ENCODE data around the gene ATP5ME.
"Not testable (repeated sequence)": the region's sequence is repeated elsewhere in the genome, so short reads cannot be mapped to it uniquely, and the experiment has no call there.

ATP5ME gene

DNA sequence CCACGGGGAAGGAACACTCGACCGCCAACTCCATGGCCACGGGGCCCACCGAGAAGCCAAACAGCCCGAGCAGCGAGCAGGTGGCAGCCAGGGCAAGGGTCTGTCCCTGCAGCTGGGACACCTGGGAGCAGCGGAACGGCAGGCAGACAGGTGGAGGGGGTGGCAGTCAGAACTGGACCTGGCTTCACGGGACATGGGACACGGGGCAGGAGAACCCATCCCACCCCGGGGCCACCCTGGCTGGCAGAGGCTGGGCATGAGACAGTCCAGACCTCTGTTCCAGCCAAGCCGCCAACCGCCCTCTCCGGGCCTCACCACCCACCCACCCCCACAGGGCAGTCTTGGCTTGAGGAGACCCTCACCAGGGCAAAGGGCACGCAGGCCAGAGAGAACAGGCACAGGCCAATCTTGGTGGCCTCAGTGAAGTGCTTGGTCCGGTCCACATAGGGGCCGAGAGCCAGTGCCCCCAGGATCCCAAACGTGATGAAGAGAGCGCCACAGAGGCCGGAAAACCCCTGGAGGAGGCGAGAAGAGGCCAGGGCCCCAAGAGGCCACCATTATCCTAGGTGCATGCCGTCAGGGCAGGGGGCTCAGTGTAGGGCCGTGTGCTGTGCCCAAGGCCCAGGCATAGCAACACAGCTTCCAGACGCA is 9.3 kb upstream of the ATP5ME start:
- ATAC-seq, result no peak

DNA sequence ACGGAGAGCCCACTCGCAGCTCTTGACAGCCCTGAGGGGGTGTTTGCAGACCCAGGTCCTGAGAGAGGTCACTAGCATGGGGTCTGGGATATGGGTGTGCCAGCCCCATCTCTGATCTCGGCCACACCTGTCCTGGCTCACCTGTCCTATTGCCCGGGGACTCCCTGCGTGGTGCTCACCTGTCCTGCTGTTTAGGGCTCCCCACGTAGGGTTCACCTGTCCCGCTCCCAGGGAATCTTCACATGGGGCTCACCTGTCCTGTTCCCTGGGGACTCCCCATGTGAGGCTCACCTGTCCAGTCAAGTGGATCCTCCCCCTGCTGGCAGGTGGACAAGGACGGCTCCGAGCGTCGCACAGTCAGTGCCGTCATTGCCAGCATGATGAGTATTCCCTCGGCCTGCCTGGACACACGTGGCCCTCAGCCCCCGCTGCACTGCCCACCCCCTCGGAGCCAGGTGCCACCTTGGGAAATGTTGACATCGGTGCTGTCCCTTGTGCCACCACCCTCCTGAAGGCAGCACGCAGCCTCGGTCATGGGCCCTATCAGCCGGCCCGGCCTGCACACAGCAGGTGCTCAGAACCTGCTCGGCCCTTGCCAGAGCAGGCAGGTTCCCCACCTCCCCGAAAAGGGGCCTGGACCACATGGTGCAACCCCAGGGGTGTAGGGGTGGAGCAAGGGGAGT is 8.6 kb upstream of the ATP5ME start:
- no peak for ATAC-seq

DNA sequence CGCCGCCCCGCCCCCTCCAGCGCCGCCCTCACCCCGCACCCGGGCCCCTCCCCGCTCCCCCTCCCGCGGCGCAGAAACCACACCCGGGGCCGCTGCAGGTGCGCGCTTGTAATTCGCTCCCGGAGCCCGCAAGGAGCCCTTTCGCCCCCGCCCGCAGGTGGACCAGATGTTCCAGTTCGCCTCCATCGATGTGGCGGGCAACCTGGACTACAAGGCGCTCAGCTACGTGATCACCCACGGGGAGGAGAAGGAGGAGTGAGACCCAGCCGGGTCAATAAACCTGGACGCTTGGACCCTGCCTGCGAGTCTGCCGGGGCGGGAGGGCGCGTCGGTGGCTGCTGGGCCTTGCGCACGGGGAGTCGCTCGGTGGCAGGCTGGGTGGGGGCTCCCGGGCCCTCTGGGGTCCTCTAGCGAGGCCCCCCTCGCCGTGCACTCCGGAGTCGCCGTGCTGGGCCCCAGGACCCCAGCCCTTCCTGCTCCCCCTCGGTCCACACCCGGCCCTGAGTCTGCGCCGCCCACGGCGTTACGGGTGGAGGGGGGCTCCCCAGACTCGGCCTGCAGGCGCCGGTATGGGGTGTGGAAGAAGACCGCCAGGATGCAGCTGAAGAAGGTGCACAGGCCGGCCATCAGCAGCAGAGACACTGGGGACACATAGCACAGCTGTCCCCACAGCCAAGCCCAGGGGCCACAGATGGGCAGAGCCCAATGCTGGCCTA is 7.8 kb upstream of the ATP5ME start:
- no peak for ATAC-seq

DNA sequence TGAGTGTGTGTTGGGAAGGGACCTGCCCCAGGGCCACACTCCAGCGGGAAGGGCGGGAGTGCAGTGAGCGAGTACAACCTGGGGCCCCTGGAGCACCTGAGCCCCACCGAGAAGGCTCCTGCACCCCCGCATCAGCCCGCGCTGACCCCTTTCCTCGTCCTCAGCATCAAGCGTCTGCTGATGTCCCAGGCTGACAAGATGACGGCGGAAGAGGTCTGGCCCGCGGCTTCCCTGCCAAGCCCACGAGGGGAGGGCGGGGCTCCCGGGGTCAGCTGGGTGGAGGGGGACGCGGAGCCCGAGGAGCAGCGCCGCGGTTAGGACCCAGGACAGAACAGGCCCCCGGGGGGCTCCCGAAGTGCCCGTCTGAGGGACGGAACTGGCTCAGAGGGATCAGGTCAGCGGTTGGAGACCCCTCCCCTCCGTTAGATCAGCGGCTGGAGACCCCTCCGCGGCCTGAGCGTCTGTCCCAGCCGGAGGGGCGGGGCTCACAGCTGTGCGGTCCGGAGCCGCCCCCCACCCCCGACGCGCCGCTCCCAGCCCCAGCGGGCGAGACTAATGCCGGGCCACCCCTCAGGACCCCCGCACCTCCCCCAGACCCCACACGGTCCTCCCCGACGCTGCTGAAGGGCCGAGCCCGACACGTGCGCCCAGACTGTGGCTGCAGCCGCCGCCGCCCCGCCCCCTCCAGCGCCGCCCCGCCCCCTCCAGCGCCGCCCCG is 7.0 kb upstream of the ATP5ME start:
- ATAC-seq, result peak; percentile 54 to 57

DNA sequence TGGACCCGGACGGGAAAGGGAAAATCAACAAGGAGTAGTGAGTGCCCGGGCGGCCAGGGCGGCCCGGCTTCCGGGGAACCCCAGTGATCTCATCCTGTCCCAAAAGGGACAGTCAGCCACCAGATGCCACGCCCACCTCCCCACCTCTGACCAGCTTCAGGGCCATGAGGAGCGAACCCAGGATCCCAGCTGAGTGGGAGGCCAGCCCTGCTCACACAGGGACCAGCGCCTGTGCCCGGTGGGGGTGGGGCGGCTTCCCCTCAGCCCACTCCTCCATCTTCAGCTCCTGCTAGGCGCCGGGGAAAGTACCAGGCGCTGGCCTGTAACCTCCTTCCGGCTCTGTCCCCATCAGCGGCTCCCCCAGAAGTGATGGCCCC is 6.5 kb upstream of the ATP5ME start:
- peak in 1 of 2 donors; percentile 8 for ATAC-seq

DNA sequence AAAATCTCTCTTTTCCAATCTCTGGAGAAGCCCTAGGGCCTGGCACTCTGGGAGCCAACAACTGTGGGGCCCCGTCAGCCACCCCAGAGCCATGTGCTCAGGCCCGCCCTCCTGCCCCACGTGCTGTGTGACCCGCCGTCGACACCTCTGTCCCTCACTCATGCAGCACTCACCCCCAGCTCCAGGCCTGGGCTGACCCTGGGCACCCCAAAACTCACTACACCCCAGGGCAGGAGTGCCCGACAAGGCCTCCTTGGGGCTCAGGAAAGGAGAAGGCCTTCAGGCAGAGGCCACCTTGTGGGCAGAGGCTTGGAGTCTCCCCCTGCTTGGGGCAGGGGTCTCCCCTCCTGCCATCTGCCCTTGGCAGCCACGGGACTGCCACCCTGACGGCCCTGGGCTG is 6.0 kb upstream of the ATP5ME start:
- ATAC-seq, result no peak

DNA sequence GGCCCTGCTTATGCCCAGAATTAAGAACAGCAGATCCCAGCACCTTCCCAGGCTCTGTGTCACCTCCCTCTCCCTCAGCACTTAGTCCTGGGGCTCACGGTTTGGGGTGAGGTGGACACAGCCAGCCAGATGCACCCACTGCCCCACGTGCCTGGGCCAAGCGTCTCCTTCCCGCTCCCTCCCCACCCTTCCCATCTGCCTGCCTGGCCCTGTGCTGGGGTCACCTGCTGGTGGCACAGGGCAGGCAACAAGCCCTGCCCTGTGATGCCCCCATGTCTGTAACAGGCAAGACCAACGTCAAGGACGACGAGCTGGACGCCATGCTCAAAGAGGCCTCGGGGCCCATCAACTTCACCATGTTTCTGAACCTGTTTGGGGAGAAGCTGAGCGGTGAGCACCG is 5.6 kb upstream of the ATP5ME start:
- no peak for ATAC-seq

DNA sequence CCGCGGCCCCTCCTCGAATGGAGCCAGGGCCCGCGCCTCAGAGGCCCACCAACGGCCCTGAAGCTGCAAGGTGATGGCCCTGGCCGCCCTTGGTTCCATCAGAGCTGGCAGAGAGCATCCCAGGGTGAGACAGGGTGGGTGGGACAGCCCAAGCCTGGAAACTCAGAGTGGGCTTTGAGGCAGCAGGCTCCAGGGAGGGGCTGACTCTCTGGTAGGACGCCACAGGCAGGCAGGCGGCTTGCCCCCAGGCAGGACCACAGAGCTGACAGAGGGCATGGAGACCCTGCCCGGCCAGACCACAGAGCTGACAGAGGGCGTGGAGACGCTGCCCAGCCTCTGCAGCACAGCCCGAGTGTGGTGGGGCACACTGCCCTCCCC is 5.0 kb upstream of the ATP5ME start:
- ATAC-seq, result no peak

DNA sequence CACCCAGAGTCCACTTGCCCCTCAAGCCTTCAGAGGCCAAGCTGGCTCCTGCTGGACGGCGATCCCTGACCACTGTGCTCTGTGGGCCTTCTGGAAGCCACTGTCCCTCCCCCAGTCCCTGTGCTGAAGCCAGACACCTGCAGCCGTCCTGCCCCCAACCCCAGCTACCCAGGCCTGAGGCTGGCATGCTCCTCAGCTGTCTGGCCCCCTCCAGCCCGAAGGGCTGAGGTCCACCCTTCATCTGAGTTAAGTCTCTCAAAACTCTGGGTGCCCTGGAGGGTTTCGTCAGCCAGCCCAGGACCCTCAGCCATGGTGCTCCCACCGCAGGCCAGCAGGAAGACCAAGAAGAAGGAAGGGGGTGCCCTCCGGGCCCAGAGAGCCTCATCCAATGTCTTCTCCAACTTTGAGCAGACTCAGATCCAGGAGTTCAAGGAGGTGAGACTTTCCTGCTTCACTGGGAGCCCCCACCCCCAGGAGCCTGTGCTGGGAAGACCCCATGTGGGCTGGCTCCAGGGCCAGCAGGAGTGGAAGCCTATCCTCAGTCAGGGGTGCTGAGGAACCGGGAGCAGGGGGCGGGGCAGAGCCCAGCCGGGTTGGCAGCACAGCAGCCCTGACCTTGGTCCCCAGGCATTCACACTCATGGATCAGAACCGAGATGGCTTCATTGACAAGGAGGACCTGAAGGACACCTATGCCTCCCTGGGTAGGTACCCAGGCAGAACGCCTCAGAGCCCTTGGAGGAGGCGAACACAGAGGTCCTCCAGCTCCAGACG is 4.4 kb upstream of the ATP5ME start:
- ATAC-seq, result no peak

DNA sequence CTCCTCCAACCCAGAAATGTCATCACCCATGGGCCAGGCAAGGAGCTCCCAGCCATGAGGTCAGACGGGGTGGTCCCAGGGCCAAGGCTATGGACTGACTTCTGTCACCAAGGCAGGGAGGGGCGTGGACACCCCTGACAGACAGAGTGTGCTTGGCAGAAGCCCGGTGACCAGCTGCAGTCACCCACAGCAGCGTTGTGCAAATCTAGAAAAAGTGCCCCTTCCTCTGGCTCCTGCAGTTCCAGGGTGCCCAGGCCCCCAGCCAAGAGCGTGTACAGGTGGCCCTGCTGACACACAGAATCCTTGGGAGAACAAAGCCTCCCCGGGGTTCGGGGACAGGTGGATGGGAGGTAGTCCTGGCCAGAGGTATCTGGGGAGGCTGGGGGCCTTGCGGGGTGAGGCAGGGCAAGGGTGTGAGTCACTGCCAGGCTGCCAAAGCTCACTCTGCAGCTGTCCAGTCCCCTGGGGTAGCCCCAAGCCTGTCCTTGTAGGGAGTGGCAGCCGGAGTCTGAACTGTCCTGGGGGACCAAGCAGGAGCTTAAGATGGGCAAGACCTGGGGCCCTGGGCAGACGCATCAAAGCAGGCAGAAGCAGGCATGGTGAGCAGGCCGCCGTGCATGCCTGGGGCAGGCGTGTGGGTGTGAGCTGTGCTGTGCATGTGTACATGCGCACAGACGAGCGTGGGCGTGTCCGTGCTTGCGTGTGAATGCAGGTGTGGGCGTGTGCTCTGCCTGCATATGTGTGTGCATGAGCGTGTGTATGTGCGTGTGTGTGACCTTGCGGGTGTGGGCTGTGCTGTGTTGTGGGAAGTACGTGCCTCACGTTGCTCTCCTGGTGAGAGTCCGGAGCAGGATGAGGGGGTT is 3.6 kb upstream of the ATP5ME start:
- no peak for ATAC-seq

DNA sequence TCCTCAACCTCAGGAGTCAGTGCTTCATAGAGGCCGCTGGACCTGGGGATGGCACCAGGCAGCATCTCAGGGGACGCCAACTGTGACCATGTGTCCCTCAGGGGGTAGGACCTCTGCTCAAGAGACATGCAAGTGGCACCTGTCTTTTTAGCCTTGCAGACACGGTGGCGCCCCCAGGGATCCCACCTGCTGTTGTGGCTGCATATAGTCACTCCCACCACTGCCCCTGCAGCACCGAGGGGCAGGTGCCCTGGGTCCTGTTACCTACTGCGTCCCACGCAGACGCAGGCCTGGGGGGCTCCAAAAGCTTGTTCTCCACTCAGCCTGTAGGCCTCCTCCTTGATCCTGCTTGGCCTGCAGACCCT is 2.8 kb upstream of the ATP5ME start:
- no peak for ATAC-seq

DNA sequence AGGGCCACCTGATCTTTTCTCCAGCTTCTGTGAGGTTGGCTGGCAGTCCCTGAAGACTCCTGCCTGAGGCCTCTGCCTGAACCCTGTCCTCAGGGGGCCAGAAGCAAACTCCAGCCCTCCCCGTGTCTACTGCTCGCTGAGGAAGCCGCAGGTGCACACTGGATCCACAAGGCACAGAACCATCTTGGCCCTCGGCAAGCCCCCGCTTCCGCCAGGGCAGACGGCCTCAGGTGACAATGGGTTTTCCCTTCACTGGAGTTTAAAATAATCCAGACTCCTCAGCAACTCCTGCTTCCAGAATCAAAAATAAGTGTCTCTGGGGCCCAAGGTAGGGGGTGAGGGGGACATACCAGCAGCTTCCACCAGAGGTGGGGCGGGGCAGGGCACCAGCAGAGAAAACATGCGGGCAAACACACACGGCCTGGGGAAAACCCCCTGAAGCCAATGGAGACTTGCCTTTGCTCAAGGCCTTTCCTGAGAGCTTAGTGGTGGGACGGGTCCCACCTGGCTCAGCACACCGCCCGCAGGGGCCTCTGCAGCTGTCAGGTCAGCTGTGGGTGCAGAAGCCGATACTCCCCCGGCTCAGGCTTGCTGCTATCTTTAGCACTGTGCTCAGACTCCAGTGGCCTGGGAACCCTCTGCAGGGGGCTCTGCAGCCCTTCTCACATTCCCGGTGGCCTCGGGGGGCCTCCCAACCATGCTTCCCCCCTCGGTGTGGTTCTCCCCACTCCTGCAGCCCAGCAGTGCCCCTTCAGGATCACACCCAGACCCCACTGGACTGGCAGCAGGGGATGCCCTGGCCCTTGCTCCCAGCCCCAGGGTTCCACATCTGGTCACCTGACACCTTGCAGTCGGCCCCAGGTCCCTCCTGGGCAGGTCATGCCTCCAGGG is 2.1 kb upstream of the ATP5ME start:
- ATAC-seq, result no peak

DNA sequence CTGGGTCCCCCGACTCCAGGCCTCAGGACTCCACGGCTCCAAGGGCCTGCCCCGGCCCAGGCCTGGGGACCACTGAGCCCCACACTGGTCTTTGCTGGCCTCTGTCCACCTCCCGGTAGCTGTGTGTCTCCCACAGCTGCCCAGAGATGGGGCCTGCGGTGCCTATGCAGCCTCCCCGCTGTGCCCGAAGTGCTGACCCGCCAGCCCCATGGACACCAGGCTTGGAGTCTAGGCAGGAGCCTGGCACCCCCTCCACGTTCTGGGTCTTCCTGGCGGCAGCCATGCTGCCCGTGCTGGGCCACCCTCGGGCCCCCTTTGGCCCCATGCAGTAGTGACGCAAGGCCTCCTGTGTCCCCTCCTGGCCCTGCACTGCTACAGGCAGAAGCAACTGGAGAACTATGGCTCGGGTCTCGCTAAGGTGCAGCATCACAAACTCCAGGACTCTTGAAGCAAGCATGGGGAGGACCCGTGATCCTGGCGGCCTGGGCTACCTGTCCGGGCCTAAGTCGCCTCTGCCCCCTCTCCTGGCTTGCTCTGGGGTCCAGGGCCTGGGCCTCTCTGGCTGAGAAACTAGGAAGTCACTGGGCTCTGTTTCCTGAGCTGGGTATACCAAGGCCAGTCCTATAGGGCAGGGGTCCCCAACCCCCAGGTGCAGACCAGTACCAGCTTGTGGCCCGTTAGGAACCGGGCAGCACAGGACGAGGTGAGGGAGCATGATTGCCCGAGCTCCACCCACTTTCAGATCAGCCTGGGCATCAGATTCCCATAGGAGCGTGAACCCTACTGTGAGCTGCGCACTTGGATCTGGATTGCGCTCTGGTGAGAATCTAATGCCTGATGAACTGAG is 1.2 kb upstream of the ATP5ME start:
- ATAC-seq, result peak in 1 of 2 donors; percentile 1

DNA sequence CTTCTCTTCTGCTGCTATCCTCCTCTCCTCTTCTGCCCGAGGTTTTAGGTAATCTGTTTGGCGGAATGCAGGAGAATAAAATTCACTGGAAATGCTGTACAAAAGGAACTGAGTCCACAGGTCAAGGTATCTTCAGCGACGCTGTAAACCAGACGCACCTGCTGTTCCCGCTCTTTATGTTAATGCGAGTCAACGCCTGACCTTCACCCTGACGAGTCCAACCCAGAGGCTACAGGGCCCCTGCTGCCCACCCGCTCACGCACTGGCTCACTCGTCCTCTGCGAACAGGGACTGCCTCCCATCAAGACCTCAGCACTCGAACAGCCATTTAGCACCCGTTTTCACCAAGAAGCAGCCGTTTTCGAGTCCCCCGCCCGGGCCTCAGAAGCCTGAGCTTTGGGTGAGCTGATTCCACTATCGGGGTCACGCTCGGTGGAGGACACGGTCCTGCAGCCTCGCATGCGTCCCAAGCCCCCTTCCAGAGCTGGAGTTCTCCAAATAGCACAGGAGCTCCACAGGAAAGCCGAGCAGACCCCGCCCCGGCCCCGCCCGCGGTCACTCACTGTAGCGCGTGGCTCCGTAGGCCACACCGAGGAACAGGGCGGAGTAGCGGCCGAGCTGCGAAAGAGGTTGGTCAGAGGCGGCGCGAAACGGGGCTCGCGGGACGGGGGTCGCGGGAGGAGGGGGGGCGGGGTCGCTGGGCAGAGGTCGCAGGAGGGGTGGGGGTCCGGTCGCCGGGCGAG is 556 bp downstream of the ATP5ME start:
- ATAC-seq, result no peak

DNA sequence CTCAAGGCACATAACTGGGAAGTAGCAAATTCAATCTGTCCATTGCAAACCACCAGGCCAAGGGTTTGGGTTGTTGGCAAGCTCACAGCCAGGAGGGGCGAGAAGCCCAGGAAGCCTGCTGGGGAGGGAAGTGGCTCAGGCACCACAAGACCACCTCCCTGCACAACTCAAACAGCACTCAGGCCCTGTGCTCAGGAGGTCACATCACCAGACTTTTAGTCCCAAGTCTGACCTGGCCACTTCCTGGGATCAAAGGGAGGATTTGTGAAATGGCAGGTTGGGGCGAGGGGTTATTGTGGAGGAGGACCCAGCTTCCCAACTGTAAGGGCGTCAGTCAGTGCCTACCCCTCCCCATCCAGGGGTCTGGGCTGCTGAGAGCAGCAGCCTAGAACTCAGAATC is 2.3 kb downstream of the ATP5ME start:
- no peak for ATAC-seq

DNA sequence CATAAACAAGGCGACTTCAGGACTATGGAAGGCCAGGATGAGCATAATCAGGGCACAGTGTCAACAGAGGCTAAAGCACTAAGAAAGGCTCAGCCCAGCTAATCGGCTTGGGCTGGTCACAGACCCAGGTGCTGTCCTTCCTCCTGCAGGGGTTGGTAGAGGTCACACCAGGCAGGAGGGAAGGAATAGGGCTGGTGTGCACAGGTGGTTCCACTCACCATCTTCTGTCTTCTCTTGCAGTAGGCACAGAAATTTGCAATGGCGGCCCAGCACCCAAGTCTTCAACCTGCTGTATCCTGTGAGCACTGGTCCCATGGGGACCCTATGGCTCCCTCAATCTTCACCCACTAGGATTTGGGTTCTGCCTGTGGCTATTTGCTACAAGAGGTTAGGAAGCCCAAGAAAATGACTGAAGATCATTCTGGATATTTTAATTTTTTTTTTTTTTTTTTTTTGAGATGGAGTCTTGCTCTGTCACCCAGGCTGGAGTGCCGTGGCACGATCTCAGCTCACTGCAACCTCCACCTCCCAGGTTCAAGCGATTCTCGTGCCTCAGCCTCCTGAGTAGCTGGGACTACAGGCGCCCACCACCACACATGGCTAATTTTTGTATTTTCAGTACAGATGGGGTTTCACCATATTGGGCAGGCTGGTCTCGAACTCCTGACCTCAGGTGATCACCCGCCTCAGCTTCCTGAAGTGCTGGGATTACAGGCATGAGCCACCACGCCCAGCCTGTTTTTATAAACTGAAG is 4.1 kb downstream of the ATP5ME start:
- ATAC-seq, result not testable (repeated sequence)

DNA sequence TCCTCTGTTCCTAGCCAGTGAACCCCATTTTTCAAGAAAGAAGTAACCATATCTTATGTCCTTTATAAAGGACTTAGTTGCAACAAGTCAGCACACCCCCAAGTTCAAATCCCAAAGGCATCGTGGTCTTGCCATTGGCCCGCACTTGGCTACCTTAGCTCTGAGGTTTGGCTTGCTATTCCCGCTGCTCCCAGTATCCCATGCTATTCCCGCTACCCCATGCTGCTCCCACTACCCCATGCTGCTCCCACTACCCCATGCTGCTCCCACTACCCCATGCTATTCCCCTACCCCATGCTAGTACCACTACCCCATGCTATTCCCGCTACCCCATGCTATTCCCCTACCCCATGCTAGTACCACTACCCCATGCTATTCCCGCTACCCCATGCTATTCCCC is 5.9 kb downstream of the ATP5ME start:
- ATAC-seq, result not testable (repeated sequence)

DNA sequence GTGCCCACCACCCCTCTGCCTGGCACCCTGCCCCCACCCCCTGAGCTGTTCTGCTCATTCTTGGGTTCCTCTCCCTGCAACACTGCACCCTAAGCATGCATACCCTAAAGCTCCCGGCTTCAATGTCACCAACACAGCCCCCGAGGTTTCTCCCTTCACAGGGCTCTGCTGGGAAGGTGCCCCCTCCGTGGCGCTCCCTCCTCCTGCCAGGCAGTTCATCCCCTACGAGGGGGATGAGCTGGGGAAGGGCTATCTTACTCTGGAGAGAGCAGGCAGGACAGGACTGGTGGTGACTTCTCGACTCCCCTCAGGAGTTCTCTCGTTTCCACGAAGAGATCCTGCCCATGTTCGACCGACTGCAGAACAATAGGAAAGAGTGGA is 6.5 kb downstream of the ATP5ME start:
- ATAC-seq, result no peak

Data from activated CD4-positive, CD25-positive, alpha-beta regulatory T cell treated with anti-CD3 and anti-CD28 coated beads, Interleukin-2, amount 50 U/mL, for 24 hours (primary cell).